Osteocyte (in vitro differentiated cells): ENCODE data around the gene RTEL1. TPM values are rescaled to one million over a fixed set of nuclear protein-coding genes. Genes with fewer than 3 reads are reported as not detected.
A peak's percentile ranks its signal among the peaks of the same experiment; 100 is the strongest.
"Not testable (repeated sequence)": the region's sequence is repeated elsewhere in the genome, so short reads cannot be mapped to it uniquely, and the experiment has no call there.

ENCODE experiments used
- DNase-seq: peaks from one replicate; pipeline ENCODE4 v3.0.0; 2021; ENCODE audit warnings: mixed read lengths; ENCODE audit not compliant: unreplicated experiment; ENCODE audit errors: extremely low spot score
- H3K27ac Mint-ChIP-seq: one replicate; pipeline ENCODE4 v1.8.0; 2021; ENCODE audit warnings: mild to moderate bottlenecking, mixed read lengths; ENCODE audit not compliant: unreplicated experiment
- H3K27me3 Mint-ChIP-seq: one replicate; pipeline ENCODE4 v1.8.0; 2021; ENCODE audit warnings: mixed read lengths; ENCODE audit not compliant: unreplicated experiment
- H3K36me3 Mint-ChIP-seq: one replicate; pipeline ENCODE4 v1.8.0; 2021; ENCODE audit warnings: mixed read lengths; ENCODE audit not compliant: unreplicated experiment
- H3K4me1 Mint-ChIP-seq: one replicate; pipeline ENCODE4 v1.8.0; 2021; ENCODE audit warnings: mixed read lengths; ENCODE audit not compliant: unreplicated experiment
- H3K4me3 Mint-ChIP-seq: one replicate; pipeline ENCODE4 v1.8.0; 2021; ENCODE audit warnings: mild to moderate bottlenecking, moderate library complexity, mixed read lengths; ENCODE audit not compliant: unreplicated experiment
- H3K9me3 Mint-ChIP-seq: one replicate; pipeline ENCODE4 v1.8.0; 2021; ENCODE audit warnings: mixed read lengths; ENCODE audit not compliant: unreplicated experiment
- total RNA-seq: library from RNA; stranded (reverse); gene quantifications from 2 replicates; pipeline ENCODE4 v1.2.1, GENCODE V29; 2021
- TF ChIP-seq, protein P1 (sequence below): fragments of 200-600 bp; sonication (generic); IDR thresholded peaks from 2 replicates; pipeline ENCODE4 v1.5.0; 2021; ENCODE audit warnings: antibody characterized with exemption, mild to moderate bottlenecking, moderate library complexity

Gene RTEL1
- total RNA-seq, 1 donor from 2014 or later = 34.1 TPM

DNA sequence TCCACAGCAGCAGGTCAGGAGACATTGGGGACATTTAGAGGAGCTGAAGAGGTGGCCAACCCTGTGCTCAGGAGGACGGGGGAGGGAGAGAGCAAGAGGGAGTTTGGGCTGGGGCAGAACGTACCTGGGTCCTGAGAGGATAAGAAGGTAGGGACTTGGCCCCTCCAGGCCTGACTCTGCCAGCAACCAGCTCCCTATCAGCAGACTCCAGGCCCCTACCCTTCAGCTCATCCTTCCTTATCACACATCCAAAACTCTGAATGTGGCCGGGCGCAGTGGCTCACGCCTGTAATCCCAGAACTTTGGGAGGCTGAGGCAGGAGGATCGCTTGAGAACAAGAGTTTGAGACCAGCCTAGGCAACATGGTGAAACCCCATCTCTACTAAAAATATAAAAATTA is 9.9 kb upstream of the RTEL1 start:
- H3K4me3 Mint-ChIP-seq = no peak overlapping the region
- H3K9me3 Mint-ChIP-seq = no peaks in the 10 kb centered on the region
- no peak overlapping the region for H3K27ac Mint-ChIP-seq
- H3K36me3 Mint-ChIP-seq = no peaks in the 10 kb centered on the region
- H3K4me1 Mint-ChIP-seq = peaks cover 5% of the 10 kb centered on the region
- TF ChIP-seq, protein P1, sequence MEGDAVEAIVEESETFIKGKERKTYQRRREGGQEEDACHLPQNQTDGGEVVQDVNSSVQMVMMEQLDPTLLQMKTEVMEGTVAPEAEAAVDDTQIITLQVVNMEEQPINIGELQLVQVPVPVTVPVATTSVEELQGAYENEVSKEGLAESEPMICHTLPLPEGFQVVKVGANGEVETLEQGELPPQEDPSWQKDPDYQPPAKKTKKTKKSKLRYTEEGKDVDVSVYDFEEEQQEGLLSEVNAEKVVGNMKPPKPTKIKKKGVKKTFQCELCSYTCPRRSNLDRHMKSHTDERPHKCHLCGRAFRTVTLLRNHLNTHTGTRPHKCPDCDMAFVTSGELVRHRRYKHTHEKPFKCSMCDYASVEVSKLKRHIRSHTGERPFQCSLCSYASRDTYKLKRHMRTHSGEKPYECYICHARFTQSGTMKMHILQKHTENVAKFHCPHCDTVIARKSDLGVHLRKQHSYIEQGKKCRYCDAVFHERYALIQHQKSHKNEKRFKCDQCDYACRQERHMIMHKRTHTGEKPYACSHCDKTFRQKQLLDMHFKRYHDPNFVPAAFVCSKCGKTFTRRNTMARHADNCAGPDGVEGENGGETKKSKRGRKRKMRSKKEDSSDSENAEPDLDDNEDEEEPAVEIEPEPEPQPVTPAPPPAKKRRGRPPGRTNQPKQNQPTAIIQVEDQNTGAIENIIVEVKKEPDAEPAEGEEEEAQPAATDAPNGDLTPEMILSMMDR = no peak
- no peak for DNase-seq
- no peaks in the 10 kb centered on the region for H3K27me3 Mint-ChIP-seq

DNA sequence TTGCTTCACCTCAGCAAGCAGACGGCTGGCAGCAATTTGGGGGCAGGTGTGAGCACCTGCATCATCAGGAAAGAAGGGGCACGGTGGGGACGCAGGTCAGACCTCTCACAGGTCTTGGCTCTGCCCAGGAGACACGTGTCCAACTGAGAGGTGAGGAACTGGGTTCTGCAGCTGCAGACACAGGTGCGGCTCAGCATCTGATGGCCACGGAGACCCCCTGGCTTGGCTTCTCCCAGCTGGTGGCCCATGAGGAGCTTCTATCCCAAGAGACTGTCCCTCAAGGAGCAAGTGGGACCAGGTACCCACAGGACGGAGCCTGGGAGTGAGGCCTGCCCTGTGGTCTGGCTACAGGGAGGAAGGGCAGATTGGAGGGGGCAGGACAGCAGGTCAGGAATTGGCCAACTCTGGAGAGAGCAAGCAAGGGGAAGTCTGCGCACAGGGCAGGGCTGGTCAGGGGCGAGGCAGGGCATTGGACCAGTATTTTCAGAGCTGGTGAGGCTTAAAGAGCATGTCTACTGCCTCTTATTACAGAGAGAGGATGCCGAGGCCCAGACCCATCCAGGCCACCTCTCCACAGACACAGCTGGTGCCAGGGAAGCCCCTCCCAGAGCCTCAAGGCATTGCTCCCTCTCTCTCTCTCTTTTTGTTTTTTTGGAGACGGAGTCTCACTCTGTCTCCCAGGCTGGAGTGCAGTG is 9.1 kb upstream of the RTEL1 start:
- DNase-seq = no peak
- Mint-ChIP-seq H3K36me3 (no peaks in the 10 kb centered on the region), H3K27ac (no peak overlapping the region), H3K27me3 (no peaks in the 10 kb centered on the region), H3K9me3 (no peaks in the 10 kb centered on the region), H3K4me3 (no peak overlapping the region), H3K4me1 (peaks cover 8% of the 10 kb centered on the region)
- TF ChIP-seq, protein P1 = no peak

DNA sequence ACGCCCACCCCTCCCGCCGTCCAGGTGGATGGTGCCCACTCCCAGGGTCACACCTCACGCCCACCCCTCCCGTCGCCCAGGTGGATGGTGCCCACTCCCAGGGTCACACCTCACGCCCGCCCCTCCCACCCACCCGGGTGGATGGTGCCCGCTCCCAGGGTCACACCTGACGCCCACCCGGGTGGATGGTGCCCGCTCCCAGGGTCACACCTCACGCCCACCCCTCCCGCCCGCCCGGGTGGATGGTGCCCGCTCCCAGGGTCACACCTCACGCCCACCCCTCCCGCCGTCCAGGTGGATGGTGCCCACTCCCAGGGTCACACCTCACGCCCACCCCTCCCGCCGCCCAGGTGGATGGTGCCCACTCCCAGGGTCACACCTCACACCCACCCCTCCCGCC is 7.6 kb upstream of the RTEL1 start:
- not testable (repeated sequence) for H3K27me3 Mint-ChIP-seq, H3K27ac Mint-ChIP-seq, H3K9me3 Mint-ChIP-seq

GRCh38 chr20:63651942-63652191 is 6.2 kb upstream of the RTEL1 start:
- TF ChIP-seq, protein P1 = no peak
- Mint-ChIP-seq H3K9me3 (no peaks in the 10 kb centered on the region), H3K4me3 (peak overlapping the region; percentile 75), H3K36me3 (no peaks in the 10 kb centered on the region), H3K27me3 (no peaks in the 10 kb centered on the region), H3K27ac (no peak overlapping the region), H3K4me1 (peaks cover 10% of the 10 kb centered on the region)
- DNase-seq = no peak

More for the DNA sequence above, 7.6 kb upstream of the RTEL1 start:
- not testable (repeated sequence) for H3K4me1 Mint-ChIP-seq, H3K4me3 Mint-ChIP-seq, H3K36me3 Mint-ChIP-seq, DNase-seq

- no peak for DNase-seq
- H3K4me3 Mint-ChIP-seq = peak overlapping the region; percentile 75
- no peaks in the 10 kb centered on the region for H3K9me3 Mint-ChIP-seq
- H3K4me1 Mint-ChIP-seq = peaks cover 11% of the 10 kb centered on the region
- H3K27ac Mint-ChIP-seq = no peak overlapping the region
- no peaks in the 10 kb centered on the region for H3K36me3 Mint-ChIP-seq
- TF ChIP-seq, protein P1 = no peak
- H3K27me3 Mint-ChIP-seq = no peaks in the 10 kb centered on the region
These were observed 5.7 kb upstream of the RTEL1 start for GRCh38 chr20:63652192-63652980.
